Spleen (tissue), 11 donors: ENCODE measurements around the gene VSIG10L. TPM values are rescaled to one million over a fixed set of nuclear protein-coding genes. Genes with fewer than 3 reads are reported as not detected.

ENCODE experiments used
- DNase-seq: peaks from one replicate; pipeline ENCODE4 v3.0.0-alpha.2; 2020
- H3K27ac ChIP-seq, 8 donors: fragments of 200-600 bp; sonication (generic) in 7 of 8; 1 replicate in 4 of 8; 2 replicates in 4 of 8; pipeline versions ENCODE4 v1.5.0 to v1.8.0; 2016 to 2021; ENCODE audit warnings: inconsistent platforms in 4 of 8, mild to moderate bottlenecking in 4 of 8, moderate library complexity in 1 of 8
- H3K27me3 ChIP-seq, 7 donors: fragments of 200-600 bp; sonication (generic) in 6 of 7; replicated peaks in 1 of 7; 1 replicate in 4 of 7; 2 replicates in 3 of 7; pipeline versions ENCODE4 v1.5.0 to v1.8.0; 2016 to 2021; ENCODE audit warnings: inconsistent platforms in 3 of 7, mild to moderate bottlenecking in 1 of 7
- H3K36me3 ChIP-seq, 6 donors: fragments of 200-600 bp; sonication (generic) in 5 of 6; 1 replicate in 4 of 6; 2 replicates in 2 of 6; pipeline versions ENCODE4 v1.5.0 to v1.8.0; 2016 to 2021; ENCODE audit warnings: inconsistent platforms in 2 of 6
- H3K4me1 ChIP-seq, 6 donors: fragments of 200-600 bp; sonication (generic) in 5 of 6; 1 replicate in 3 of 6; 2 replicates in 3 of 6; pipeline versions ENCODE4 v1.5.0 to v1.8.0; 2016 to 2021; ENCODE audit warnings: inconsistent platforms in 3 of 6
- H3K4me3 ChIP-seq, 8 donors: fragments of 200-600 bp; sonication (generic) in 7 of 8; 1 replicate in 4 of 8; 2 replicates in 4 of 8; pipeline versions ENCODE4 v1.5.0 to v1.8.0; 2016 to 2021; ENCODE audit warnings: inconsistent platforms in 4 of 8, mild to moderate bottlenecking in 4 of 8, moderate library complexity in 2 of 8
- H3K9me3 ChIP-seq, 8 donors: fragments of 200-600 bp; sonication (generic) in 7 of 8; 1 replicate in 4 of 8; 2 replicates in 4 of 8; pipeline versions ENCODE4 v1.5.0 to v1.8.0; 2016 to 2021; ENCODE audit warnings: inconsistent platforms in 4 of 8
- CTCF ChIP-seq, 11 experiments: fragments of 200-600 bp in 7 of 11; fragments of 450-650 bp in 4 of 11; sonication (generic) in 4 of 11; IDR thresholded peaks in 8 of 11; conservative IDR thresholded peaks in 3 of 11; 1 replicate in 7 of 11; 2 replicates in 4 of 11; pipeline versions ENCODE4 v1.4.0 to v1.8.0; 2016 to 2021; ENCODE audit warnings: antibody characterized with exemption in 11 of 11, inconsistent platforms in 4 of 11, mild to moderate bottlenecking in 1 of 11
- POLR2A ChIP-seq, 3 donors: fragments of 450-650 bp; IDR thresholded peaks; one replicate each; pipeline ENCODE4 v1.5.1; 2017; ENCODE audit warnings: antibody characterized with exemption in 3 of 3, mild to moderate bottlenecking in 1 of 3
- POLR2AphosphoS5 ChIP-seq, 3 donors: sonication (generic); formaldehyde crosslinking; IDR thresholded peaks; one replicate each; pipeline ENCODE4 v1.5.1; 2017; ENCODE audit warnings: antibody characterized with exemption in 3 of 3
- WGBS, 5 donors: extraction: QIAGEN DNeasy Blood & Tissue Kit in 3 of 5; methylation state at CpG; one replicate each; pipeline versions ENCODE4 v1.1.5 to v1.1.7; 2013 to 2018; 5-methylcytosine and 5-hydroxymethylcytosine counted together
- intact Hi-C: fragments of 100-400 bp; cut with DNase I; formaldehyde crosslinking; loops from one replicate; pipeline ENCODE4 v1.15.0; 2023; ENCODE audit warnings: low total_unique reads
- polyA plus RNA-seq, 3 donors: library from polyadenylated mRNA; stranded (reverse); fragments of 200-250 nt; gene quantifications; one replicate each; pipeline ENCODE4 v1.2.1, GENCODE V29; 2013
- total RNA-seq, 7 donors: library from RNA; depleted of rRNA in 3 of 7; stranded (reverse); fragments of >200 nt in 3 of 7; fragmentation: NEBNext Ultra II Directional in 4 of 7; extraction: Animal tissue kit (Norgen Biotek cat#: 25700) in 4 of 7; gene quantifications; one replicate each; pipeline versions ENCODE4 v1.1.0 to v1.2.1, GENCODE V29; 2016 to 2021
- donor health status: healthy with polysubstance abuse.
- donor health status: DM: no; HTN: no; CAD: no; lungs with moderate emphysema.
- donor health status: DM: no; HTN: no; CAD: no.
- donor health status: Bipolar disorder and iron deficiency.
- donor health status: healthy.
- donor health status: DM: no; HTN: no; CAD: no.
- donor health status: DM: yes; HTN: yes; CAD: no.

The VSIG10L gene
- total and polyA plus RNA-seq, 10 donors = 1.1 to 2.6 (median 1.7) TPM

GRCh38 chr19:51361239-51361638 lies 19.3 kb upstream of the VSIG10L start:
- intact Hi-C loops = no loop called here
- Histone ChIP-seq H3K9me3 (no peaks in the 10 kb centered on the region), H3K4me3 (no peak overlapping the region), H3K27ac (no peak overlapping the region), H3K36me3 (no peaks in the 10 kb centered on the region), H3K27me3 (no peaks in the 10 kb centered on the region), H3K4me1 (peaks cover 0 to 39% (median 30%) of the 10 kb centered on the region in 6 donors)
- TF ChIP-seq POLR2A (IDR thresholded peaks at IDR 0.05) = no peak
- DNase-seq = no peak
- WGBS, 5 donors = 90 to 95% (median 92%) methylated on average over 13 of the region's 13 CpGs

- Histone ChIP-seq H3K4me3 (no peak overlapping the region), H3K27ac (no peak overlapping the region), H3K36me3 (peaks cover 0 to 5% (median 0%) of the 10 kb centered on the region in 6 donors), H3K4me1 (peaks cover 0 to 22% (median 15%) of the 10 kb centered on the region in 6 donors), H3K27me3 (no peaks in the 10 kb centered on the region), H3K9me3 (no peaks in the 10 kb centered on the region)
- 93 to 100% (median 97%) methylated on average over 4 of the region's 4 CpGs for WGBS, 5 donors
- TF ChIP-seq CTCF (IDR thresholded peaks at IDR 0.05 in 8 of 11, conservative IDR thresholded peaks at IDR 0.05 in 3 of 11) (no peak), POLR2AphosphoS5 (IDR thresholded peaks at IDR 0.05) (no peak)
- intact Hi-C loops = no loop called here
- no peak for DNase-seq
These were observed 17.4 kb upstream of the VSIG10L start for GRCh38 chr19:51359294-51359693.

GRCh38 chr19:51357952-51358351 lies 16.0 kb upstream of the VSIG10L start:
- intact Hi-C loops = no loop called here
- no peak for DNase-seq
- TF ChIP-seq POLR2A (IDR thresholded peaks at IDR 0.05) (no peak), CTCF (IDR thresholded peaks at IDR 0.05 in 8 of 11, conservative IDR thresholded peaks at IDR 0.05 in 3 of 11) (no peak), POLR2AphosphoS5 (IDR thresholded peaks at IDR 0.05) (no peak)
- H3K4me3 ChIP-seq = no peak overlapping the region
- no peaks in the 10 kb centered on the region for H3K27me3 ChIP-seq
- H3K4me1 ChIP-seq = peaks cover 0 to 9% (median 6%) of the 10 kb centered on the region in 6 donors
- H3K36me3 ChIP-seq = peaks cover 0 to 12% (median under 1%) of the 10 kb centered on the region in 6 donors
- H3K27ac ChIP-seq = no peak overlapping the region
- WGBS, 5 donors = 85 to 95% (median 87%) methylated on average over 6 to 7 of the region's 7 CpGs
- no peaks in the 10 kb centered on the region for H3K9me3 ChIP-seq

- 94 to 97% (median 95%) methylated on average over 10 of the region's 10 CpGs for WGBS, 5 donors
- H3K27me3 ChIP-seq = no peaks in the 10 kb centered on the region
- H3K4me3 ChIP-seq = no peak overlapping the region
- no peak overlapping the region for H3K27ac ChIP-seq
- H3K9me3 ChIP-seq = no peaks in the 10 kb centered on the region
- H3K4me1 ChIP-seq = no peaks in the 10 kb centered on the region
- intact Hi-C loops = no loop called here
- TF ChIP-seq POLR2AphosphoS5 (IDR thresholded peaks at IDR 0.05) = no peak
- TF ChIP-seq POLR2A (IDR thresholded peaks at IDR 0.05) = no peak
- no peak for TF ChIP-seq CTCF (IDR thresholded peaks at IDR 0.05 in 8 of 11, conservative IDR thresholded peaks at IDR 0.05 in 3 of 11)
- peaks cover 0 to 28% (median 11%) of the 10 kb centered on the region in 6 donors for H3K36me3 ChIP-seq
- no peak for DNase-seq
These were observed 14.3 kb upstream of the VSIG10L start for GRCh38 chr19:51356159-51356801.
